ENCODE data around the gene MYO10.

DNA sequence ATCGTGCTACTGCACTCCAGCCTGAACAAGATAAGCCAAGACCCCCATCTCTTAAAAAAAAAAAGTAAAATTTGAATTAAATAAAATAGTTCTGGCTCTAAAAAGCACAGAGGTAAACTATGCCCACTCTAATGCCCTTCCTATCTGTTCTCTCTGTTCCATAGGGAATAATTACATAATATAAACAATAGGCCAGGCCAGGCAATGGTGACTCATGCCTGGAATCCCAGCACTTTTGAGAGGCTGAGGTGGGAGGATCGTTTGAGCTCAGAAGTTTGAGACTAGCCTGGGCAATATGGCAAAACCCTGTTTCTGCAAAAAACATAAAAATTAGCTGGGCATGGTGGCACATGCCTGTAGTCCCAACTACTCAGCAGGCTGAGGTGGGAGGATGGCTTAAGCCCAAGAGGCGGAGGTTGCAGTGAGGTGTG lies 47.4 kb downstream of the MYO10 start:
- TF ChIP-seq, protein P1, sequence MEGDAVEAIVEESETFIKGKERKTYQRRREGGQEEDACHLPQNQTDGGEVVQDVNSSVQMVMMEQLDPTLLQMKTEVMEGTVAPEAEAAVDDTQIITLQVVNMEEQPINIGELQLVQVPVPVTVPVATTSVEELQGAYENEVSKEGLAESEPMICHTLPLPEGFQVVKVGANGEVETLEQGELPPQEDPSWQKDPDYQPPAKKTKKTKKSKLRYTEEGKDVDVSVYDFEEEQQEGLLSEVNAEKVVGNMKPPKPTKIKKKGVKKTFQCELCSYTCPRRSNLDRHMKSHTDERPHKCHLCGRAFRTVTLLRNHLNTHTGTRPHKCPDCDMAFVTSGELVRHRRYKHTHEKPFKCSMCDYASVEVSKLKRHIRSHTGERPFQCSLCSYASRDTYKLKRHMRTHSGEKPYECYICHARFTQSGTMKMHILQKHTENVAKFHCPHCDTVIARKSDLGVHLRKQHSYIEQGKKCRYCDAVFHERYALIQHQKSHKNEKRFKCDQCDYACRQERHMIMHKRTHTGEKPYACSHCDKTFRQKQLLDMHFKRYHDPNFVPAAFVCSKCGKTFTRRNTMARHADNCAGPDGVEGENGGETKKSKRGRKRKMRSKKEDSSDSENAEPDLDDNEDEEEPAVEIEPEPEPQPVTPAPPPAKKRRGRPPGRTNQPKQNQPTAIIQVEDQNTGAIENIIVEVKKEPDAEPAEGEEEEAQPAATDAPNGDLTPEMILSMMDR (IDR thresholded peaks at IDR 0.05; ENCODE audit: poor library complexity), result no peak
- TF ChIP-seq EZH2 (IDR thresholded peaks at IDR 0.05; ENCODE audit: borderline replicate concordance) (no peak), EZH2phosphoT487 (IDR thresholded peaks at IDR 0.05; ENCODE audit: low read depth, severe bottlenecking, unreplicated experiment) (no peak)
